Activated T-helper 1 cell treated with Interleukin-2 at 50 U/mL for 16 hours (primary cell): ENCODE data around the gene RAD51B.
"Not testable (repeated sequence)": the region's sequence is repeated elsewhere in the genome, so short reads cannot be mapped to it uniquely, and the experiment has no call there.

Experiments
- DNase-seq: peaks from one replicate; pipeline ENCODE4 v3.0.0-alpha.2; 2020; ENCODE audit warnings: low read depth

Gene RAD51B

GRCh38 chr14:68250927-68251768 is 431.6 kb downstream of the RAD51B start:
- DNase-seq: no peak

GRCh38 chr14:68251769-68252100 is 432.2 kb downstream of the RAD51B start:
- no peak for DNase-seq

GRCh38 chr14:68253160-68253780 is 433.7 kb downstream of the RAD51B start:
- DNase-seq: no peak

- no peak for DNase-seq
Measured at GRCh38 chr14:68253878-68254528, 434.4 kb downstream of the RAD51B start.

DNA sequence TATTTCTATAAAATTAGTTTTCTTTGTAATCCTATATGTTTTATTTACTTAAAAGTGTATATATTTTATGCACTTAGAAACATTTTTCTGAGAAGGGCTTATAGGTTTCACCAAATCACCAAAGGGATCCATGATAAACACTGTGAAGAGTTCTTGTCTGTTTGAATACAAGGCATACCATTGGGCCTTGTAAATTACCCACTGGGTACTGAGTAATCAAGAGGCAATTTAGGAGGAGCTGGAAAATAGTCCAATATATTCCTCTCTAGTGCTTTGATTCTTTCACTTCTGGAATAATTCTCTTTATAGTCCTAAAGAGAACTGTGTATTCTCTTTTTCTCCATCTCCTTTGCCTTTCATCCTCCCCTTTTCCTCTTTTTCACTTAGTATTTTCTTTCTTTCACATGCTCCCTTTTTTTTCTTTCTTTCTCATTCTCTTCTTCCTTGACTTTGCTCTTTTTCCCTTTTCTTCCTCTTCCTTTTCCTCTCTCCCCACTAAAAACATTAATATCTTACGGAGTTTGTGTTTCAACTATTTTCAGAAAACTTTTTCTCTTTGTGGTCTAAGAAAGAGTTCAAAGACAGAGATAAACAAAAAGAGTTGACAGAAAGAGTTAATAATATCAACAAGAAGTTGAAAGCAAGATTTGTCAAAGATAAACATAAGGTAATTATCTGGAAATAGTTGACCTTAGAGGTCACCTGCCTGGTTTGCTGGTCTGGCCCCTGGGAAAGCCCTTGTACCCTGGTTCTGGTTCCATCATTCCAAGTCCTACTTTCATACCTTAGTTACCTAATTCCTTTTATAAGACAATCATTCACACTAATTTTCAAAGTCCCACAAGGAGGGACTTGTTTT is 435.3 kb downstream of the RAD51B start:
- no peak for DNase-seq

DNA sequence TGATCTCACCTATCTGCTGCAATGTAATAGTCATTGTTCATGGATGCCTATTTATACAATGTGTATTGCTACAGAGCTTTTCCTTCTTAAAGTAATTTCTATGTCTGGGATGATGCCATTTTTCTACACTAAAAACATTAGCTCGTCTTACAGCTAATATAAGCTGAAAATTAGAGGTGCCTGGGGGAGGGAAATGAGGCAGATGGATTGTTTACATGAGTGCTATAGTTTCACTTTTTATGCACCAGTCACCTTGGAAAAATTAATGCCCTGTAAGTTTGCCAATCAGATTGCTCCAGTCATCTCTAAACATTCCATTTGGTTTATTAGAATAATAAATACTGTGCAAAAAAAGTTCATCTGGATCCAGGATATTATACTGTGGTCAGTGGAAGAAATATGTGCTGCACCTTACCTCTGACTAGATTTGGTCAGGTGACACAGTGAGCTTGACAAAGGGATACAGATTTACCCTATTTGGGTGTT is 436.2 kb downstream of the RAD51B start:
- no peak for DNase-seq

DNA sequence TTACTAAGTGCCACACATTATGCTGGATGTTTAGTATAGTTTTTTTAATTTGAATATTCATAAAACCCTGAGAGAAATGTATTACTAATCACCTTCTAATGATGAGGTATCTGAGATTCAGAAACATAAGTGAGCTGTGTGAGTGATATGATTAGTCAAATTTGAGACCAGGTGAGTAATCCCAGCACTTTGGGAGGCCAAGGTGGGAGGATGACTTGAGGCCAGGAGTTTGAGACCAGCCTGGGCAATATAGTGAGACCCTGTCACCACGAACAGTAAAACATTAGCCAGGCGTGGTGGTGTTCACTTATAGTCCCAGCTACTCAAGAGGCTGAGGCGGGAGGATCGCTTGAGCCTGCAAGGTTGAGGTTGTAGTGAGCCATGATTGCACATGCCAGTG is 438.4 kb downstream of the RAD51B start:
- DNase-seq: no peak

- not testable (repeated sequence) for DNase-seq
Measured at GRCh38 chr14:68258995-68259394, 439.4 kb downstream of the RAD51B start.

GRCh38 chr14:68260121-68260520 is 440.5 kb downstream of the RAD51B start:
- DNase-seq: no peak

- DNase-seq: no peak
Measured at GRCh38 chr14:68261092-68261842, 441.7 kb downstream of the RAD51B start.

DNA sequence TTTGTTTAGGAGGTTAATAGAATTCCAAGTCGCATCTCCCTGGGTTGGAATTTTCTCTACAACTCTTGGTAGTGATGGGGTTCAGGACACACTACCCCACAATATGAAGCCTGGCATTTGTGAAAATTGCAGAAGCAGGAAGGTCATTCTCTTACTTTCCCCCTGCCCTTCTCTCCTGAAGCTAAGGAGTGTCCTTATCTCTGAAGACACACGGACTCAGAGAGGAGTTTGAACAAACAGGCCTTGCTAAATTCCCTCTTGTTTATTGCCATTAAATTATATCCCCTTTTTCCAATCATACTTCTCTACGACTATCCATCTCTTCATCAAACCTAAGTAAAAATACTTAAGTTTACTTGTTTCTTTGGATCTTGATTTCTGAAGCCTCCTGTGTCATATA is 443.0 kb downstream of the RAD51B start:
- DNase-seq: no peak

- DNase-seq: no peak
Measured at GRCh38 chr14:68263563-68264259, 444.1 kb downstream of the RAD51B start.

DNA sequence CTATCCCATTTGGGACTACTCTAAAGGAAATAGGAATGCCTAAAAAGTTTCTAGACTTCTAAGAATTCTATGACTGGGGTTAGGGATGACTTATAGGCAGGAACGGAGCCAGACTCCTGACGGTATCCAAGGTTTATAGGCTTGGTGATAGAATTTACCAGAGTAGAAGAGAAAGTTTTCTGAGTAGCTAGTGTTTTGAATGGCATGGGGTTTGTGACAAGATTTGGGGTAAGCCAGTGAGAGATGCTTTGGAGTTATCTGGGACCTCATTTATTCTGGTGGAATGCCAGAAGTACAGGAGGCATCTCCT is 444.6 kb downstream of the RAD51B start:
- no peak for DNase-seq

- no peak for DNase-seq
Measured at GRCh38 chr14:68266998-68267397, 447.4 kb downstream of the RAD51B start.

DNA sequence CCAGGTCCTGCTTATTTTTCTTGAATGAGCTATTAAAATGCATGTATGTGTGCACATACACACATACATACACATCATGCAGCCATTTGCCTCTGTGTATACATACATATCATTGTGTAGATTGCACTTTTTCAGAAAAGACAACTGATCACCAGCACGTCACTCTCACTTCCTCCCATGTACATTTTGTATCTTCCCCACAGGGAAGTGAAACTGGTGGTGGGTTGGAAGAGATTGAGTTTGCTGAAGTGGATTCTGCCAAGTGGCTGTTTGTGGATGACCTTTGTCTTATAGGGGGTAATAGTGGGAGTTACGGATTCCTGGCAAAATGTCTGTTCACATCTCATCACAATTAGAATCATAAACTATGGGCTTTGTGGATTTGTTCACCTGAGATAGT is 448.6 kb downstream of the RAD51B start:
- no peak for DNase-seq

DNA sequence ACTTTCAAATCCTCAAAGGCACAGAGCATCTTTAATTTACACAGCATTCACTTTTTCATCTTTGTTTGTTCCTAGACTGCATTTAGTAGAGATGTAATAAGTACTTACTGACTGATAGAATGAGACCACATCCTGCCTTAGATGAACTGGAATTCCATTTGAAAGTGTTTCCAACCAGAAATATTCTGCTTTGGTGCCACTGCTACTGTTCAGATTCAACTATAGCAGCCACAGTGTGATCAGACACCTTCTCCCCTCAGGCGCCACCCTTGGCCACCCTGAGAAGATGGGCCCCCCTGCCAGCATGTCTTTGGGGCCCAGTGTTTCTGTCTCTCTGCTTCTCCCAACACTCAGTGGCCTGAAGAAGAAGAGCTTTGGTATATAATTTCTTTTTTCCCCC is 449.1 kb downstream of the RAD51B start:
- DNase-seq: no peak

DNA sequence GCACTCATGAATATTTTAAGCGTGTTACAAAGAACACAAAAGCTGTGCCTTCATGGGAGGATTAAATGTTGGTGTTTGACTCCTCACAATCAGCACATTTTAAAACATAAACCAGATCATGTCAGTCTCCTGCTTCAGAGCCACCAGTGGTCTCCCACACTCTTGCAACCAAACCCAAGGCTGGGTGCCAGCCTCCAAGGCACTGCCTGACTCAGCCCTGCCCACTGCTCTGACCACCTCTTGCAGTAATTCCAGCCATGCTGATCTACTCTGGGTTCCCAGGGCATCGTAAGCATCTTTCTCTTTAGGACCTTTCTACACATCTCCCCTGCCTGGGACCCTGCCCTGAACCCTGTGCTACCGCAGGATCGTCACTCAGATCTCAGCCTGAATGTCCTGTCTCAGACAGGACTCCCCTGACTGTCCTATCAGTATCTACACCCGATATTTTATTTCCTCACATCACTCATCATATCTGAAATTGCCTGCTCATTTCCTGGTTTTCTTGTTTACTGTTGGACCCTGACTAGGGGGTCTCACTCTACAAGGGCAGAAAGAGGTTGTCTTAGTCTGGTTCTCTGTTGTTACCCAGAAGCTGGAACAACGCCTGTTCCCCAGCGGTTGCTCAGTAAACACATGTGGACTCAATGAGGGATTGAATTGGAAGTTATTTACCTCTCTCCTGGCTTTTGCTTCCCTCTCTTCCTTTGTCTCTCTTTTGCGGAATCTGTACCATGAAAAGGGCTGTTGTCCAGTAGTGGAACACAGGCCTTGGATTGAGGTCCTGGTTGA is 449.8 kb downstream of the RAD51B start:
- DNase-seq: no peak

DNA sequence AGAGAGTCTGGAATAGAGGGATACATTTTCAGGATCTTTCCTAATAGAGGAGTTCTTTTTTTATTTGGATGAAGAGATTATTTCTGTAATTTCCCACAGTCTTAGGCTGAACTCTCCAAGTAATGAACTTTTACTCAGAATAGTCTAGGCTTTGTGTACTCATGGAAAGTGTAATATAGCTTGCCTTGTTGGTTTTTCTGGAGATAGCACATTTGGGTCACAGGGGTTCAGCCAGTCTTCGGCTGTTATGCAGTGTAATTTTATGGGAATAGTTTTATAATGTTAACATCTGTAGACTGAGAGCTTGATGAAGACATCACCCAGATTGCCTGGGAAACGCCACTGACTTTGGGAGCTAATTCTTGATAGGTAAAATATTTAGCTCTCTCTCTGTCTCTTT is 450.8 kb downstream of the RAD51B start:
- no peak for DNase-seq

DNA sequence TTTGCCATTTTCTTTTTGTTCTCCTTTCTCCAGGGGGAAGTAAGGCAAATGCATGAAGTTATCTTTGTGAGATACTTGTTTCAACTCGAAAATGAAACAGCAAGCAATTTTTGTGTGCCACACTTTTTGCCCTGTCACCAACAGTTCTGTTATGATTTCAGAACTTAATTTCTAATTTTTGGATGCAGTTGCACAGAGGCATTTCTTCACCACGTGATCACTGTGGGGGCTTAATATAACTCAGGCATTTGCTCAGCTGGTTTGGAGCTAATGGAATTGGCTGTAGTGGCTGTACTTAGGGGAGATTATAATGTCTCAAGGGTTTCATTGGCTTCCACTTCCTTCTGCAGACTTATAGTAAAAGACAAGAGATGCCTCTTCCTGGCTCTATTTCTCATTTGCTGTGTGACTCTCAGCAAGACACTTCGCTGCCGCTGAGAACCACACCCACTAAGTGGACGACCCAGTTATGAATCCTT is 452.4 kb downstream of the RAD51B start:
- no peak for DNase-seq

GRCh38 chr14:68273413-68273812 is 453.8 kb downstream of the RAD51B start:
- no peak for DNase-seq
